Stimulated activated CD4-positive, alpha-beta T cell treated with anti-CD3 and anti-CD28 coated beads, TNF-alpha, amount 100 ng/mL, for 1 hour (primary cell): Measurements from ENCODE around the gene AHCYL2.
"Not testable (repeated sequence)": the region's sequence is repeated elsewhere in the genome, so short reads cannot be mapped to it uniquely, and the experiment has no call there.

Experiments used
- DNase-seq, 3 donors: peaks; one replicate each; pipeline ENCODE4 v3.0.0-alpha.2; 2020; ENCODE audit warnings: low read depth in 3 of 3, low spot score in 1 of 3

Gene AHCYL2

GRCh38 chr7:129347330-129347729 lies 122.5 kb downstream of the AHCYL2 start:
- DNase-seq, result no peak

- DNase-seq, result no peak
Measured at GRCh38 chr7:129348023-129348740, 123.4 kb downstream of the AHCYL2 start.

- no peak for DNase-seq
Measured at GRCh38 chr7:129351320-129351719, 126.5 kb downstream of the AHCYL2 start.

GRCh38 chr7:129353104-129353503 lies 128.3 kb downstream of the AHCYL2 start:
- DNase-seq, result not testable (repeated sequence)

- DNase-seq, result no peak
Measured at GRCh38 chr7:129354428-129355157, 129.8 kb downstream of the AHCYL2 start.

- no peak for DNase-seq
Measured at GRCh38 chr7:129356176-129356575, 131.3 kb downstream of the AHCYL2 start.

- DNase-seq, result no peak
Measured at GRCh38 chr7:129359176-129359575, 134.3 kb downstream of the AHCYL2 start.

- DNase-seq, result no peak
Measured at GRCh38 chr7:129359638-129360037, 134.8 kb downstream of the AHCYL2 start.

GRCh38 chr7:129361771-129362170 lies 136.9 kb downstream of the AHCYL2 start:
- no peak for DNase-seq

GRCh38 chr7:129362496-129362895 lies 137.7 kb downstream of the AHCYL2 start:
- no peak for DNase-seq

GRCh38 chr7:129367349-129367699 lies 142.5 kb downstream of the AHCYL2 start:
- no peak for DNase-seq

- peak; percentile 40 to 71 (median 44) for DNase-seq
Measured at GRCh38 chr7:129367700-129368388, 143.0 kb downstream of the AHCYL2 start.

- no peak for DNase-seq
Measured at GRCh38 chr7:129368389-129368986, 143.7 kb downstream of the AHCYL2 start.

- not testable (repeated sequence) for DNase-seq
Measured at GRCh38 chr7:129369447-129369846, 144.6 kb downstream of the AHCYL2 start.

- no peak for DNase-seq
Measured at GRCh38 chr7:129370812-129371211, 146.0 kb downstream of the AHCYL2 start.

- no peak for DNase-seq
Measured at GRCh38 chr7:129371487-129371886, 146.7 kb downstream of the AHCYL2 start.

- DNase-seq, result no peak
Measured at GRCh38 chr7:129373651-129374428, 149.0 kb downstream of the AHCYL2 start.

- DNase-seq, result no peak
Measured at GRCh38 chr7:129375141-129375938, 150.5 kb downstream of the AHCYL2 start.

- no peak for DNase-seq
Measured at GRCh38 chr7:129376076-129376777, 151.4 kb downstream of the AHCYL2 start.
